Activated CD8-positive, alpha-beta T cell treated with anti-CD3 and anti-CD28 coated beads, Interleukin-2, amount 10 ng/mL, durations not matched to agents 7 days and 5 days (primary cell): ENCODE data around the gene BARX1. TPM values are rescaled to one million over a fixed set of nuclear protein-coding genes. Genes with fewer than 3 reads are reported as not detected.

ENCODE experiments used
- ATAC-seq: fragments of 150-1000 bp; cut with Tn5 transposase; one replicate; pipeline ENCODE4 v1.10.0; 2021; ENCODE audit warnings: moderate library complexity
- CTCF ChIA-PET: fragments of 350-600 bp; sonication (Branson Sonifier 250); formaldehyde crosslinking; loops from one replicate; lab custom pipeline; 2021; ENCODE audit warnings: antibody characterized with exemption; lab: Charles Lee
- POLR2A ChIA-PET: fragments of 350-600 bp; sonication (Branson Sonifier 250); formaldehyde crosslinking; loops from one replicate; lab custom pipeline; 2021; ENCODE audit warnings: antibody characterized with exemption; lab: Charles Lee
- DNase-seq: peaks from one replicate; pipeline ENCODE4 v3.0.0-alpha.2; 2020
- H3K27ac Mint-ChIP-seq: one replicate; pipeline ENCODE4 v1.8.0; 2021; ENCODE audit warnings: mild to moderate bottlenecking, mixed read lengths
- H3K27me3 Mint-ChIP-seq: one replicate; pipeline ENCODE4 v1.8.0; 2021; ENCODE audit warnings: low read depth, mixed read lengths
- H3K36me3 Mint-ChIP-seq: one replicate; pipeline ENCODE4 v1.8.0; 2021; ENCODE audit warnings: low read depth, mixed read lengths
- H3K4me1 Mint-ChIP-seq: one replicate; pipeline ENCODE4 v1.8.0; 2021; ENCODE audit warnings: low read depth, mixed read lengths
- H3K4me3 Mint-ChIP-seq: one replicate; pipeline ENCODE4 v1.8.0; 2021; ENCODE audit warnings: mild to moderate bottlenecking, mixed read lengths
- H3K9me3 Mint-ChIP-seq: one replicate; pipeline ENCODE4 v1.8.0; 2022; ENCODE audit warnings: mixed read lengths; ENCODE audit not compliant: insufficient read depth
- total RNA-seq, 2 experiments: library from RNA; stranded (reverse); gene quantifications; one replicate each; pipeline ENCODE4 v1.2.3, GENCODE V29; 2021

Gene BARX1
- under 1 TPM in 1 of 2 experiments, not detected in 1; 0.53 TPM for total RNA-seq

GRCh38 chr9:93955111-93955980 lies at the start of gene BARX1:
Gene BARX1, minus strand, starts transcription at chr9:93955355. Its CDS starts 209 bp downstream, at chr9:93955146.
- H3K27ac Mint-ChIP-seq = peak within 1 kb of the TSS; percentile 8
- DNase-seq (peak; percentile 49), ATAC-seq (no peak)
- H3K4me1 Mint-ChIP-seq = peaks cover 48% of the 10 kb centered on the region
- peaks cover 4% of the 10 kb centered on the region for H3K9me3 Mint-ChIP-seq
- peaks cover 69% of the 10 kb centered on the region for H3K27me3 Mint-ChIP-seq
- peak within 1 kb of the TSS; percentile 44 for H3K4me3 Mint-ChIP-seq
- POLR2A ChIA-PET = no interaction called here
- H3K36me3 Mint-ChIP-seq = peaks cover 6% of the 10 kb centered on the region
- CTCF ChIA-PET = no interaction called here

DNA sequence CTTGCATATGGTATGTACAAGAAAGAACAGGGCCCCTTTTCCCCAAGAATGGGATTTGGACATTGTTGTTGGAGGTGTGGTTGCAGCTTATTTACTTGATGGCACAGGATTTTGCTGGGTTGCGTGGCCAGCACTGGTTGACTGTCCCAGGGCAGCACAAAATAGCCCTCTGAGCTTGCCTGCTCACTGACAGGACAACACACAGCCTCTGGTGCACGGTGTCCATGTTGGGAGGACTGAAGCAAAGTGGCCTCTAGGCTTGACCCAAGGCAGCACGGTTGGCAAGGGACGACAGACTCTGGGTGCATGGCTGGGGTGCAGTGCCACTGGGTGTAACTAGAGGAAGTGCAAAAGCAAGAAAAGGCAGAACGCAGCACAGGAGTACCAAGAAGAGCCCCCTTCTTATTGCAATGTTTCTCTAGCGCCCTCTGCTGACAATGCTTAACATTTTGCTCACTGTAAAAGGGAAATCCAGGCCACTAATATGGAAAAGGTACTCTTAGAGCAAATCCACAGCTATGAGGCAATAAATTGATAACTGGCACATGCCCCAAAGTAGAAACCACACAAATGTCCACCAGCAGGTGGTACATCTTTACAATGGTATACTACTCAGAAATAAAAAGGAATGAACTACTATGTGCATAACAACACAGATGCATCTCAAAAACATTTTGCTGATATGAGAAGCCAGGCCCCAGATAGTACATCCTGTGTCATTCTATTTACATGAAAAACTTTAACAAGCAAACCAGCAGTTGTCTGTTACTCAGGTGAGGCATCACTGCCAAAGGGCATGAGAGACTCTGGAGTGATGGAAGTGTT lies 47.4 kb upstream of the BARX1 start:
- H3K27ac Mint-ChIP-seq = no peak overlapping the region
- DNase-seq (peak; percentile 63), ATAC-seq (no peak)
- peaks cover 10% of the 10 kb centered on the region for H3K27me3 Mint-ChIP-seq
- H3K36me3 Mint-ChIP-seq = no peaks in the 10 kb centered on the region
- POLR2A ChIA-PET = no interaction called here
- no peaks in the 10 kb centered on the region for H3K4me1 Mint-ChIP-seq
- CTCF ChIA-PET = interaction anchor here (1.0 to 3.8 kb wide), 5 partner anchors 9 to 320 kb away, joined by 3 to 31 read pairs (median 6); no protein-coding TSS in a partner anchor
- H3K9me3 Mint-ChIP-seq = no peaks in the 10 kb centered on the region
- H3K4me3 Mint-ChIP-seq = no peak overlapping the region

- H3K27ac Mint-ChIP-seq = no peak overlapping the region
- no peak for DNase-seq
- ChIA-PET POLR2A (no interaction called here), CTCF (no interaction called here)
- no peak overlapping the region for H3K4me3 Mint-ChIP-seq
- peaks cover 19% of the 10 kb centered on the region for H3K27me3 Mint-ChIP-seq
- ATAC-seq = no peak
- H3K4me1 Mint-ChIP-seq = no peaks in the 10 kb centered on the region
- H3K36me3 Mint-ChIP-seq = no peaks in the 10 kb centered on the region
- H3K9me3 Mint-ChIP-seq = no peaks in the 10 kb centered on the region
Observed at GRCh38 chr9:93996863-93997262, 41.7 kb upstream of the BARX1 start.

- ChIA-PET POLR2A (no interaction called here), CTCF (no interaction called here)
- H3K9me3 Mint-ChIP-seq = no peaks in the 10 kb centered on the region
- peaks cover 21% of the 10 kb centered on the region for H3K27me3 Mint-ChIP-seq
- ATAC-seq = no peak
- no peaks in the 10 kb centered on the region for H3K36me3 Mint-ChIP-seq
- DNase-seq = no peak
- no peak overlapping the region for H3K4me3 Mint-ChIP-seq
- H3K27ac Mint-ChIP-seq = no peak overlapping the region
- no peaks in the 10 kb centered on the region for H3K4me1 Mint-ChIP-seq
Observed at GRCh38 chr9:93996367-93996766, 41.2 kb upstream of the BARX1 start.

GRCh38 chr9:93994545-93994944 lies 39.4 kb upstream of the BARX1 start:
- Mint-ChIP-seq H3K36me3 (no peaks in the 10 kb centered on the region), H3K9me3 (no peaks in the 10 kb centered on the region), H3K27ac (no peak overlapping the region), H3K27me3 (peaks cover 27% of the 10 kb centered on the region), H3K4me1 (no peaks in the 10 kb centered on the region), H3K4me3 (no peak overlapping the region)
- no peak for DNase-seq
- CTCF ChIA-PET = no interaction called here
- ATAC-seq = no peak
- POLR2A ChIA-PET = no interaction called here

DNA sequence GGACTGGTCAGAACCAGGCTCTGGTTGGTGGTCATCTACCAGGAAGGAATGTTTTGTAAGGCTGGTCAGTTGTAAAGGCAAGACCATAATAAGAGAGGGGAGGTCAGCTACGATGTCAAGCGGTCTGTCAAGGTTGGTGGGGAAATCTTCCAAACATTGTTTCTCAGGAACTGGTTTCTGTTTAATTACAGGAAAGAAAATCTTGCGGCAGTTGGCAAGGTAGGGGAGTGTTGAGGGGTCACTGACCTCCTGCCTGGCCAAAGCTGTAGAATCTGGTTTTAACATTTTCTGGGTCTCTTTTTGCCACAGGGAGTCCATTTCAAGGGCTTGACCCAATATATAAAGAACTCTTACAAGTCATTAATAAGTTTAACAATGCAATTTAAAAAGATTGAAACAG lies 39.0 kb upstream of the BARX1 start:
- Mint-ChIP-seq H3K9me3 (no peaks in the 10 kb centered on the region), H3K4me1 (no peaks in the 10 kb centered on the region), H3K4me3 (no peak overlapping the region), H3K36me3 (no peaks in the 10 kb centered on the region), H3K27ac (no peak overlapping the region), H3K27me3 (peaks cover 29% of the 10 kb centered on the region)
- DNase-seq = no peak
- ATAC-seq = no peak
- ChIA-PET CTCF (interaction anchor here (1.5 kb wide), 1 partner anchor 9 kb away, joined by 4 read pairs; no protein-coding TSS in a partner anchor), POLR2A (no interaction called here)

DNA sequence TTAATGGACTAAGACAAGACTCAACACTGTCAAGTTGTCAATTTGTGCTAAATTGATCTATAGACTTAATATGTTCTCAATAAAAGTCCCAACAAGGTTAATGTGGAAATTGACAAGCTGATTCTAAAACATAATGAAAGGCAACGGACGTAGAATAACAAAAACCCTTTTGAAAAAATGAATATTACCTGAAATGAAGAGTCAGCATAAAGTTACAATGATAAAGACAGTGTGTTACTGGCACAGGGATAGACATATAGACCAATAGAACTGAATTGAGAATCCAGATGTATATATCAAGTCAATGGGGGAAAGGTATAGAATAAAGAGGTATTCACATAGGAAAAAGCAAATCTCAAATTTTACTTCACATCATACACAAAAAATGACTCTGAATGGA lies 37.7 kb upstream of the BARX1 start:
- DNase-seq (no peak), ATAC-seq (no peak)
- CTCF ChIA-PET = interaction anchor here (1.5 kb wide), 1 partner anchor 10 kb away, joined by 4 read pairs; no protein-coding TSS in a partner anchor
- Mint-ChIP-seq H3K27ac (no peak overlapping the region), H3K4me3 (no peak overlapping the region), H3K9me3 (no peaks in the 10 kb centered on the region), H3K4me1 (no peaks in the 10 kb centered on the region), H3K27me3 (peaks cover 32% of the 10 kb centered on the region), H3K36me3 (no peaks in the 10 kb centered on the region)
- POLR2A ChIA-PET = no interaction called here

- Mint-ChIP-seq H3K27me3 (peaks cover 35% of the 10 kb centered on the region), H3K4me3 (no peak overlapping the region), H3K36me3 (peaks cover 4% of the 10 kb centered on the region), H3K27ac (no peak overlapping the region), H3K9me3 (peaks cover 7% of the 10 kb centered on the region), H3K4me1 (no peaks in the 10 kb centered on the region)
- ATAC-seq (no peak), DNase-seq (no peak)
- ChIA-PET CTCF (no interaction called here), POLR2A (no interaction called here)
Observed at GRCh38 chr9:93990448-93990847, 35.3 kb upstream of the BARX1 start.

- Mint-ChIP-seq H3K27ac (no peak overlapping the region), H3K36me3 (peaks cover 4% of the 10 kb centered on the region), H3K9me3 (peaks cover 7% of the 10 kb centered on the region), H3K27me3 (peaks cover 29% of the 10 kb centered on the region), H3K4me1 (no peaks in the 10 kb centered on the region), H3K4me3 (no peak overlapping the region)
- DNase-seq (no peak), ATAC-seq (no peak)
- ChIA-PET POLR2A (no interaction called here), CTCF (no interaction called here)
Observed at GRCh38 chr9:93988056-93988455, 32.9 kb upstream of the BARX1 start.

DNA sequence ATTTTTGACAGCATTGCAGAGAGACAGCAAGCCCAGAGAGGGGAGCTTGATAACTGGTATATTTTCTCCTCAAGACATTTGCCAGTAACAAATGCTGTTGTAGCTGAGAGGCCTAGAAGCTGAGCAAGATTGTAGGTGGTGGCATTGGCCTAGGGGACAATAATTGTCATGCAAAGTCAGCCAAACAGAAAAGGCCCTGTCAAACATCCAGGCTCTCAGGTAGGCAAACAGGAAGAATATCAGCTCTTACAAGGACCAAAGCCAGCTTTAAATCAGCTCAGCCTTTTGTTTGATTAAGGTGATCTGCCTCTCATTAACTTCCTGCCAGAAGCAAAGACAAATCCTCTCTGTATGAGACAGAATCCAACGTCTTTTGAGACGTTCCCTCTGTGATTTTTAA lies 29.7 kb upstream of the BARX1 start:
- no peak for ATAC-seq
- no peak overlapping the region for H3K4me3 Mint-ChIP-seq
- peaks cover 4% of the 10 kb centered on the region for H3K36me3 Mint-ChIP-seq
- no peaks in the 10 kb centered on the region for H3K4me1 Mint-ChIP-seq
- POLR2A ChIA-PET = no interaction called here
- CTCF ChIA-PET = no interaction called here
- peaks cover 22% of the 10 kb centered on the region for H3K27me3 Mint-ChIP-seq
- peaks cover 7% of the 10 kb centered on the region for H3K9me3 Mint-ChIP-seq
- H3K27ac Mint-ChIP-seq = no peak overlapping the region
- no peak for DNase-seq

DNA sequence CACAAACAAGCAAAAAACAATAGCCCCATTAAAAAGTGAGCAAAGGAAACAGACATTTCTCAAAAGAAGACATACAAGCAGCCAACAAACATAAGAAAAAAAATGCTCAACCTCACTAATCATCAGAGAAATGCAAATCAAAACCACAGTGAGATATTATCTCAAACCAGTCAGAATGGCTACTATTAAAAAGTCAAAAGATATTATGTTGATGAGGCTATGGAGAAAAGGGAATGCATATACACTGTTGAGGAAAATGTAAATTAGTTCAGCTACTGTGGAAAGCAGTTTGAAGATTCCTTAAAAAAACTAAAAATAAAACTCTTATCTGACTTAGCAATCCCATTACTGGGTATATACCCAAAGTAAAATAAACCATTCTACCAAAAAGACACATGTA lies 28.7 kb upstream of the BARX1 start:
- Mint-ChIP-seq H3K27me3 (peaks cover 18% of the 10 kb centered on the region), H3K36me3 (peaks cover 4% of the 10 kb centered on the region), H3K4me1 (no peaks in the 10 kb centered on the region), H3K4me3 (no peak overlapping the region), H3K9me3 (peaks cover 7% of the 10 kb centered on the region), H3K27ac (no peak overlapping the region)
- ATAC-seq (no peak), DNase-seq (no peak)
- ChIA-PET CTCF (no interaction called here), POLR2A (no interaction called here)

DNA sequence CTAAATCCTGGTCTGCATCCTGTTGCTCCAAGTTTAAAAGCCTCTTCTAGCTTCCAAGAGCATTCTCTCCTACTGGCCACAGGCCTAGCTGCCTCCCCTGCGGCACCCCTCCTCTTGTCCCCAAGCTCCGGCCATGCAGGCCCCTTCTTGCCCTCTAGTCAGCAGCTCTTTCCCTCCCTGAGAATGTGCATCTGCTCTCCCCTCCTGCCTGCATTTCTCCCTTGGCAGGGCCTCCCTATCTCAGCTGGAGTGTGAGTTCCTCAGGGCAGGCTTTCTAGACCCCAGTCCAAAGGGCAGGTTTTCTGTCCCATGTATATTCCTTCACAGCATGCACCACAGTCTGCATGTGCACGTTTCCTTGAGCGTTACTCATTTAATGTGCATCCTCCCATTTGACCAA lies 24.6 kb upstream of the BARX1 start:
- ATAC-seq = no peak
- CTCF ChIA-PET = no interaction called here

More for the DNA sequence above, 24.6 kb upstream of the BARX1 start:
- Mint-ChIP-seq H3K9me3 (no peaks in the 10 kb centered on the region), H3K36me3 (no peaks in the 10 kb centered on the region), H3K4me1 (no peaks in the 10 kb centered on the region), H3K4me3 (no peak overlapping the region), H3K27ac (no peak overlapping the region), H3K27me3 (peaks cover 14% of the 10 kb centered on the region)
- POLR2A ChIA-PET = no interaction called here
- no peak for DNase-seq
